Retinal pigment epithelial cell (primary cell): ENCODE data around the gene HSD17B1.

Experiments used
- DNase-seq: peaks from one replicate; pipeline ENCODE4 v3.0.0-alpha.2; 2010; ENCODE audit warnings: low read depth
- H3K4me3 ChIP-seq: 2 replicates; pipeline ENCODE4 v1.5.1; 2011; ENCODE audit warnings: mild to moderate bottlenecking, low read length, control low read depth, moderate library complexity
- CTCF ChIP-seq: conservative IDR thresholded peaks from 2 replicates; pipeline ENCODE4 v1.5.1; 2011; ENCODE audit warnings: low read depth, low read length, control low read depth, inconsistent platforms

HSD17B1 gene

GRCh38 chr17:42566883-42567573 is 14.3 kb downstream of the HSD17B1 start, which contains the start of gene MLX:
Gene MLX (plus strand): TSS chr17:42567100. CDS start chr17:42567125, 25 bp downstream.
- H3K4me3 ChIP-seq: peak within 1 kb of the TSS; percentile 83
- DNase-seq: no peak
- TF ChIP-seq CTCF: no peak

- no peak overlapping the region for H3K4me3 ChIP-seq
- DNase-seq: no peak
- no peak for TF ChIP-seq CTCF
Observed at GRCh38 chr17:42568341-42569111, 15.8 kb downstream of the HSD17B1 start.

GRCh38 chr17:42571435-42572225 is 18.9 kb downstream of the HSD17B1 start:
- no peak overlapping the region for H3K4me3 ChIP-seq
- TF ChIP-seq CTCF: no peak
- DNase-seq: no peak

- no peak for DNase-seq
- TF ChIP-seq CTCF: no peak
- H3K4me3 ChIP-seq: no peak overlapping the region
Observed at GRCh38 chr17:42573095-42573494, 20.4 kb downstream of the HSD17B1 start.

GRCh38 chr17:42574463-42574862 is 21.7 kb downstream of the HSD17B1 start:
- TF ChIP-seq CTCF: no peak
- DNase-seq: no peak
- no peak overlapping the region for H3K4me3 ChIP-seq

GRCh38 chr17:42577140-42577531 is 24.4 kb downstream of the HSD17B1 start:
- H3K4me3 ChIP-seq: peak overlapping the region; percentile 66
- TF ChIP-seq CTCF: no peak
- DNase-seq: no peak
